MCF 10A (cell line): ENCODE data around the gene LILRB4. TPM values are rescaled to one million over a fixed set of nuclear protein-coding genes. Genes with fewer than 3 reads are reported as not detected.
"Not testable (repeated sequence)": the region's sequence is repeated elsewhere in the genome, so short reads cannot be mapped to it uniquely, and the experiment has no call there.

ENCODE experiments used
- BruUV-seq: library from RNA; stranded (reverse); fragments of 400-500 nt; replicated peaks from 2 replicates; lab custom pipeline; 2021; lab: Mats Ljungman, UMichigan
- CTCF ChIA-PET: fragments of 300-600 bp; sonication (Branson Sonifier 250); formaldehyde crosslinking; extraction: SDS; loops from one replicate; lab custom pipeline; 2021; ENCODE audit warnings: antibody characterized with exemption, inconsistent platforms; lab: Yijun Ruan, JAX
- POLR2A ChIA-PET: fragments of 300-600, 350-650 bp; sonication (Branson Sonifier 250); formaldehyde crosslinking; extraction: SDS; loops from one replicate; lab custom pipeline; 2020; ENCODE audit warnings: antibody characterized with exemption, inconsistent platforms; lab: Yijun Ruan, JAX
- DNase-seq: peaks from one replicate; pipeline ENCODE4 v3.0.0-alpha.2; 2018; ENCODE audit not compliant: unreplicated experiment
- H3K27ac Mint-ChIP-seq: one replicate; pipeline ENCODE4 v1.8.0; 2022; ENCODE audit warnings: mild to moderate bottlenecking, low read depth, mixed read lengths; ENCODE audit not compliant: unreplicated experiment
- H3K27me3 Mint-ChIP-seq: one replicate; pipeline ENCODE4 v1.8.0; 2022; ENCODE audit warnings: mixed read lengths; ENCODE audit not compliant: insufficient read depth, unreplicated experiment
- H3K36me3 Mint-ChIP-seq: one replicate; pipeline ENCODE4 v1.8.0; 2022; ENCODE audit warnings: mild to moderate bottlenecking, moderate library complexity, mixed read lengths; ENCODE audit not compliant: insufficient read depth, unreplicated experiment
- H3K4me1 Mint-ChIP-seq: one replicate; pipeline ENCODE4 v1.8.0; 2022; ENCODE audit warnings: mixed read lengths; ENCODE audit not compliant: insufficient read depth, unreplicated experiment
- H3K4me3 Mint-ChIP-seq: one replicate; pipeline ENCODE4 v1.8.0; 2022; ENCODE audit warnings: mild to moderate bottlenecking, moderate library complexity, mixed read lengths; ENCODE audit not compliant: unreplicated experiment
- H3K9me3 Mint-ChIP-seq: one replicate; pipeline ENCODE4 v1.8.0; 2022; ENCODE audit warnings: mixed read lengths; ENCODE audit not compliant: unreplicated experiment
- intact Hi-C: fragments of 100-400 bp; cut with micrococcal nuclease; formaldehyde crosslinking; loops from 2 replicates; pipeline ENCODE4 v1.14.1; 2022
- total RNA-seq: library from RNA; stranded (reverse); gene quantifications from 2 replicates; pipeline ENCODE4 v1.2.3, GENCODE V29; 2022
- TF ChIP-seq, protein P1 (sequence below): fragments of 200-600 bp; IDR thresholded peaks from one replicate; pipeline ENCODE4 v1.8.0; 2022; ENCODE audit warnings: antibody characterized with exemption, mild to moderate bottlenecking; ENCODE audit not compliant: unreplicated experiment

The LILRB4 gene
- total RNA-seq, 1 experiment from 2014 or later = not detected

DNA sequence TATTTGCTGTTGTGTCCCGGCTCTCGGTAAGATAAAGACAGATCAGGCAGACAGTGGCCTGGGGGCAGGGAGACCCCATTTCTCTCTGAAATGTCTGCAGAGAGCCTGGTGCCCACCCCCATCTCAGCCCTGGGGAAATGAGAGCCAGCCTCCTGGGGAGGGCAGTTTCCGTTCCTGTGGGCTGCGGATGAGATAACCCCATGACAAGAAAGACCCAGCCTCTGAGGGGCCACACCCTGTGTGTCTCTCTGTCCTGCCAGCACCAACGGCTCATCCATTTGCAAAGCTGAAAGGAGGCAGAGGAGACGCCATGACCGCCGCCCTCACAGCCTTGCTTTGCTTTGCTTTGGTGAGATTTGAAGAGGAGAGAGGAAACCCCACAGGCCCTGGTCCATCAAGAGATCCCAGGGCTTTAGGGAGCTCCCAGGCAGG, 33.3 kb downstream of the LILRB4 start:
- Mint-ChIP-seq H3K27ac (no peak overlapping the region), H3K4me3 (no peak overlapping the region), H3K9me3 (peaks cover 25% of the 10 kb centered on the region), H3K4me1 (no peaks in the 10 kb centered on the region), H3K27me3 (no peaks in the 10 kb centered on the region), H3K36me3 (no peaks in the 10 kb centered on the region)
- TF ChIP-seq, protein P1, sequence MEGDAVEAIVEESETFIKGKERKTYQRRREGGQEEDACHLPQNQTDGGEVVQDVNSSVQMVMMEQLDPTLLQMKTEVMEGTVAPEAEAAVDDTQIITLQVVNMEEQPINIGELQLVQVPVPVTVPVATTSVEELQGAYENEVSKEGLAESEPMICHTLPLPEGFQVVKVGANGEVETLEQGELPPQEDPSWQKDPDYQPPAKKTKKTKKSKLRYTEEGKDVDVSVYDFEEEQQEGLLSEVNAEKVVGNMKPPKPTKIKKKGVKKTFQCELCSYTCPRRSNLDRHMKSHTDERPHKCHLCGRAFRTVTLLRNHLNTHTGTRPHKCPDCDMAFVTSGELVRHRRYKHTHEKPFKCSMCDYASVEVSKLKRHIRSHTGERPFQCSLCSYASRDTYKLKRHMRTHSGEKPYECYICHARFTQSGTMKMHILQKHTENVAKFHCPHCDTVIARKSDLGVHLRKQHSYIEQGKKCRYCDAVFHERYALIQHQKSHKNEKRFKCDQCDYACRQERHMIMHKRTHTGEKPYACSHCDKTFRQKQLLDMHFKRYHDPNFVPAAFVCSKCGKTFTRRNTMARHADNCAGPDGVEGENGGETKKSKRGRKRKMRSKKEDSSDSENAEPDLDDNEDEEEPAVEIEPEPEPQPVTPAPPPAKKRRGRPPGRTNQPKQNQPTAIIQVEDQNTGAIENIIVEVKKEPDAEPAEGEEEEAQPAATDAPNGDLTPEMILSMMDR = no peak
- intact Hi-C loops = no loop called here
- BruUV-seq = no TSS peak
- ChIA-PET CTCF (interaction anchor here (0.6 to 1.4 kb wide), 2 partner anchors 19 to 467 kb away, joined by 3 to 5 read pairs; no protein-coding TSS in a partner anchor), POLR2A (no interaction called here)
- no peak for DNase-seq

DNA sequence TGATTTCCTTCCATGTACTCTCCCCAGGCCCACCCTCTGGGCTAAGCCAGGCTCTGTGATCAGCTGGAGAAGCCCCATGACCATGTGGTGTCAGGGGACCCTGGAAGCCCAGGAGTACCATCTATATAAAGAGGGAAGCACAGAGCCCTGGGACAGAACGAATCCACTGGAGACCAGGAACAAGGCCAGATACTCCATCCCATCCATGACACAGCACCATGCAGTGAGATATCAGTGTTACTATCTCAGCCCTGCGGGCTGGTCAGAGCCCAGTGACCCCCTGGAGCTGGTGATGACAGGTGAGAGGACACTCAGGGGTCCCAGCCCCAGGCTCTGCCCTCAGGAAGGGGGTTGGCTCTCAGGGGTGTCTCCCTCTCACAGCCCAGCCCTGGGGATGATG, 34.0 kb downstream of the LILRB4 start:
- CTCF ChIA-PET = interaction anchor here (0.6 to 1.4 kb wide), 3 partner anchors 11 to 468 kb away, joined by 3 to 5 read pairs (median 3); no protein-coding TSS in a partner anchor
- BruUV-seq = no TSS peak
- Mint-ChIP-seq H3K4me3 (no peak overlapping the region), H3K36me3 (no peaks in the 10 kb centered on the region), H3K4me1 (no peaks in the 10 kb centered on the region), H3K27me3 (no peaks in the 10 kb centered on the region), H3K27ac (no peak overlapping the region), H3K9me3 (peaks cover 24% of the 10 kb centered on the region)
- intact Hi-C loops = no loop called here
- POLR2A ChIA-PET = no interaction called here
- TF ChIP-seq, protein P1 = no peak
- no peak for DNase-seq

DNA sequence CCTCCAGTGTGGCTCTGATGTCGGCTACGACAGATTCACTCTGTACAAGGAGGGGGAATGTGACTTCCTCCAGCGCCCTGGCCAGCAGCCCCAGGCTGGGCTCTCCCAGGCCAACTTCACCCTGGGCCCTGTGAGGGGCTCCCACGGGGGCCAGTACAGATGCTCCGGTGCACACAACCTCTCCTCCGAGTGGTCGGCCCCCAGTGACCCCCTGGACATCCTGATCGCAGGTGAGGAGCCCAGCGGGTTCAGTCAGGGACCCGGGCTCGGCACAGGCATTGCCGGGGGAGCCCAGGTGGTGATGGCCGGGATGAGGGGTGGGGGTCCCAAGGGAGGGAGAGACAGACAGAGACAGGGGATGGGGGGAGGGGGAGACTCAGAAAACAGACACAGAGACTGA, 34.9 kb downstream of the LILRB4 start:
- H3K4me1 Mint-ChIP-seq, POLR2A ChIA-PET, H3K4me3 Mint-ChIP-seq, intact Hi-C loops, H3K27ac Mint-ChIP-seq, H3K27me3 Mint-ChIP-seq, H3K36me3 Mint-ChIP-seq, DNase-seq, BruUV-seq: not testable (repeated sequence)
- peaks cover 16% of the 10 kb centered on the region for H3K9me3 Mint-ChIP-seq
- CTCF ChIA-PET = interaction anchor here (0.6 to 1.4 kb wide), 2 partner anchors 20 to 462 kb away, joined by 3 to 5 read pairs; no protein-coding TSS in a partner anchor

DNA sequence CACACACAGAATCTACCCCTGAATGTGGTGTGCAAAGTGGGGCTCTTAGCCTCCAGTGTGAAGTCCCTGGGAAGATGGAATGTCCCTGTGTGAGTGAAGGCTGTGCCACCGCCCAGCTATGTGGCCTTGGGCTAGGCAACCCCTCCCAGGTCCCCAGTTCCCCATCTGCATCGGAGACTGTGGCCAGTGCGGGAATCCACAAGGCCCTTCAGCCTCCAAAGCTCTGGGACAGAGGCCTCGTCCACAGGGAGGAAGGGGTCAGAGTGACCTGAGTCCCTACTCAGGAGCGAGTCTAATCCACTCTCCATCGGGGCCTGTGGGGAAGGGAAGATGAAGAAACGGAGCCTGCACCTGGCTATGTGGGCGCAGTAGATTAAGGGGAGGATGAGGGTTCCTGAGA, 42.1 kb downstream of the LILRB4 start:
- Mint-ChIP-seq H3K27ac (no peak overlapping the region), H3K36me3 (no peaks in the 10 kb centered on the region), H3K9me3 (peaks cover 33% of the 10 kb centered on the region)

More for the DNA sequence above, 42.1 kb downstream of the LILRB4 start:
- Mint-ChIP-seq H3K27me3 (no peaks in the 10 kb centered on the region), H3K4me3 (no peak overlapping the region), H3K4me1 (no peaks in the 10 kb centered on the region)
- BruUV-seq = no TSS peak
- ChIA-PET POLR2A (no interaction called here), CTCF (no interaction called here)
- TF ChIP-seq, protein P1 = no peak
- DNase-seq = no peak
- intact Hi-C loops = no loop called here
